ENCODE data around the gene MAP3K4. TPM values are rescaled to one million over a fixed set of nuclear protein-coding genes. Genes with fewer than 3 reads are reported as not detected.

The MAP3K4 gene
- total RNA-seq, 1 experiment from 2014 or later = 69.8 TPM

DNA sequence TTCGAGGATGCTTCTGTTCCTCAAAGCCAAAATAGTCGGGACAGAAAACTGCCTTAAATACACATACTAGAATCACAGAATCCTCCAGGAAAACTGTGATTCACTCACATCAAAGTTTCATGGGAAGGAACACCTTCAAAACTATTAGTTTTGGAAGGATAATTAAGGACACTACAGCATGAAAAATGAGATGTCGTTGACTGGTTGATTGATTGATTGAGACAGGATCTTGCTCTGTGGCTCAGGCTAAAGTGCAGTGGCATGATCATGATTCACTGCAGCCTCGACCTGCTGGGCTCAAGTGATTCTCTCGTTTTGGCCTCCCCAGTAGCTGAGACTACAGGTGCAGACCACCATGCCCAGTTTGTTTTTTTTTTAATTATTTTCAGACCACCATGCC is 25.7 kb upstream of the MAP3K4 start:
- TF ChIP-seq TEAD4 (CRISPR knock-in tag; IDR thresholded peaks at IDR 0.05) (no peak), HMGA2 (CRISPR knock-in tag; IDR thresholded peaks at IDR 0.05) (no peak), SP1 (CRISPR knock-in tag; conservative IDR thresholded peaks at IDR 0.05) (no peak), FOXP1 (CRISPR knock-in tag; IDR thresholded peaks at IDR 0.05; ENCODE audit: borderline replicate concordance) (no peak), ATF1 (CRISPR knock-in tag; IDR thresholded peaks at IDR 0.05) (no peak), ELF4 (CRISPR knock-in tag; IDR thresholded peaks at IDR 0.05; ENCODE audit: low read depth) (no peak), TP53 (CRISPR knock-in tag; IDR thresholded peaks at IDR 0.05) (no peak), CTCF (IDR thresholded peaks at IDR 0.05) (no peak), CDX4 (CRISPR knock-in tag; IDR thresholded peaks at IDR 0.05; ENCODE audit: borderline replicate concordance) (no peak), ERG (CRISPR knock-in tag; IDR thresholded peaks at IDR 0.05) (no peak), JUN (CRISPR knock-in tag; IDR thresholded peaks at IDR 0.05) (no peak), CREB1 (CRISPR knock-in tag; IDR thresholded peaks at IDR 0.05) (no peak)
- TF ChIP-seq, protein P1, sequence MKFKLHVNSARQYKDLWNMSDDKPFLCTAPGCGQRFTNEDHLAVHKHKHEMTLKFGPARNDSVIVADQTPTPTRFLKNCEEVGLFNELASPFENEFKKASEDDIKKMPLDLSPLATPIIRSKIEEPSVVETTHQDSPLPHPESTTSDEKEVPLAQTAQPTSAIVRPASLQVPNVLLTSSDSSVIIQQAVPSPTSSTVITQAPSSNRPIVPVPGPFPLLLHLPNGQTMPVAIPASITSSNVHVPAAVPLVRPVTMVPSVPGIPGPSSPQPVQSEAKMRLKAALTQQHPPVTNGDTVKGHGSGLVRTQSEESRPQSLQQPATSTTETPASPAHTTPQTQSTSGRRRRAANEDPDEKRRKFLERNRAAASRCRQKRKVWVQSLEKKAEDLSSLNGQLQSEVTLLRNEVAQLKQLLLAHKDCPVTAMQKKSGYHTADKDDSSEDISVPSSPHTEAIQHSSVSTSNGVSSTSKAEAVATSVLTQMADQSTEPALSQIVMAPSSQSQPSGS (CRISPR knock-in tag; IDR thresholded peaks at IDR 0.05; ENCODE audit: borderline replicate concordance, low read depth) = no peak
- TF ChIP-seq, protein P2, sequence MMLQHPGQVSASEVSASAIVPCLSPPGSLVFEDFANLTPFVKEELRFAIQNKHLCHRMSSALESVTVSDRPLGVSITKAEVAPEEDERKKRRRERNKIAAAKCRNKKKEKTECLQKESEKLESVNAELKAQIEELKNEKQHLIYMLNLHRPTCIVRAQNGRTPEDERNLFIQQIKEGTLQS (CRISPR knock-in tag; conservative IDR thresholded peaks at IDR 0.05) = no peak
- TF ChIP-seq, protein P3, sequence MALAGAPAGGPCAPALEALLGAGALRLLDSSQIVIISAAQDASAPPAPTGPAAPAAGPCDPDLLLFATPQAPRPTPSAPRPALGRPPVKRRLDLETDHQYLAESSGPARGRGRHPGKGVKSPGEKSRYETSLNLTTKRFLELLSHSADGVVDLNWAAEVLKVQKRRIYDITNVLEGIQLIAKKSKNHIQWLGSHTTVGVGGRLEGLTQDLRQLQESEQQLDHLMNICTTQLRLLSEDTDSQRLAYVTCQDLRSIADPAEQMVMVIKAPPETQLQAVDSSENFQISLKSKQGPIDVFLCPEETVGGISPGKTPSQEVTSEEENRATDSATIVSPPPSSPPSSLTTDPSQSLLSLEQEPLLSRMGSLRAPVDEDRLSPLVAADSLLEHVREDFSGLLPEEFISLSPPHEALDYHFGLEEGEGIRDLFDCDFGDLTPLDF (CRISPR knock-in tag; IDR thresholded peaks at IDR 0.05) = no peak
- ChIA-PET POLR2A (no interaction called here), CTCF (interaction anchor here (0.6 to 1.4 kb wide), 4 partner anchors 35 to 404 kb away, joined by 3 to 4 read pairs (median 3); no protein-coding TSS in a partner anchor)
- H3K36me3 Mint-ChIP-seq = no peaks in the 10 kb centered on the region
- H3K4me1 Mint-ChIP-seq = no peaks in the 10 kb centered on the region
- no peak for DNase-seq (ENCODE audit: low spot score)
- H3K9me3 Mint-ChIP-seq = peaks cover 4% of the 10 kb centered on the region; the same call in 1 of the 2 replicates
- no peak for ATAC-seq
- H3K4me3 Mint-ChIP-seq = no peak overlapping the region
- no peaks in the 10 kb centered on the region; the same call in 1 of the 2 replicates for H3K27me3 Mint-ChIP-seq (ENCODE audit: low read depth)
- no peak overlapping the region for H3K27ac Mint-ChIP-seq

DNA sequence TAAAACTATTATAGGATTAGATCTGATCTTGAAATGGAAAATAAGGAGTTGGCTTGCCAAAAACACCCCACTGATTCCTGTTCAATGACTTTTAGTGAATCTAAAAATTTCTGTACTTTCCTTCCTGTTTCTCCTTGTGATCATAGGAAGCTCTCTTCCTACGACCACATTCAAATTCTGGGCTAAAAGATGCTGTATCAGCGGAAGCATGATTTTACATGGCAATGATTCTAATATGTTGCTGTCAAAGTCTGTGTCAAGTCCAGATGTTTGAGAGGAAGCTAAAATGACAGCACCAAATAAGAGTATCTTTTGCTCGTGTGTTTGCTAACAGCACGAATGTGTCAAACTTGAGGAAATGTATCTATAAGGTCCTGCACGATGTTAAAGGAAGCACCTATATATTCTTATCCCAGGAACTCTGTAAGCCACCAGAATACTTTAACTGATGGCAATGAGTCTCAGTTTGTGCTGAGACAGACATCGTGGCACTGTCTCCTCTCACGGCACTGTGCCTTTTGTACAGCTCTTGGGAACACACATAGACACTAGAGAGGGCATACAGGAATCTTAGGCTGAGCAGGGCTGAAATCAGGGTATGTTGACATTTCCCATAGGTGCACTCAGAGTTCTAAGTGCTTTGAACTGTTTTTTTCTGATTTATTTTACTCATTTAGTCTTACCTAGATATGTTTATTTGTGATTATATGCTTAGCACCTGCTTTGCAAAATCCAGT is 24.9 kb upstream of the MAP3K4 start:
- H3K27me3 Mint-ChIP-seq (ENCODE audit: low read depth) = no peaks in the 10 kb centered on the region; the same call in 1 of the 2 replicates
- H3K27ac Mint-ChIP-seq = no peak overlapping the region
- H3K4me3 Mint-ChIP-seq = no peak overlapping the region
- H3K9me3 Mint-ChIP-seq = peaks cover 4% of the 10 kb centered on the region; the same call in 1 of the 2 replicates
- POLR2A ChIA-PET = no interaction called here
- H3K36me3 Mint-ChIP-seq = no peaks in the 10 kb centered on the region
- DNase-seq (ENCODE audit: low spot score) (no peak), ATAC-seq (no peak)
- TF ChIP-seq, protein P4, sequence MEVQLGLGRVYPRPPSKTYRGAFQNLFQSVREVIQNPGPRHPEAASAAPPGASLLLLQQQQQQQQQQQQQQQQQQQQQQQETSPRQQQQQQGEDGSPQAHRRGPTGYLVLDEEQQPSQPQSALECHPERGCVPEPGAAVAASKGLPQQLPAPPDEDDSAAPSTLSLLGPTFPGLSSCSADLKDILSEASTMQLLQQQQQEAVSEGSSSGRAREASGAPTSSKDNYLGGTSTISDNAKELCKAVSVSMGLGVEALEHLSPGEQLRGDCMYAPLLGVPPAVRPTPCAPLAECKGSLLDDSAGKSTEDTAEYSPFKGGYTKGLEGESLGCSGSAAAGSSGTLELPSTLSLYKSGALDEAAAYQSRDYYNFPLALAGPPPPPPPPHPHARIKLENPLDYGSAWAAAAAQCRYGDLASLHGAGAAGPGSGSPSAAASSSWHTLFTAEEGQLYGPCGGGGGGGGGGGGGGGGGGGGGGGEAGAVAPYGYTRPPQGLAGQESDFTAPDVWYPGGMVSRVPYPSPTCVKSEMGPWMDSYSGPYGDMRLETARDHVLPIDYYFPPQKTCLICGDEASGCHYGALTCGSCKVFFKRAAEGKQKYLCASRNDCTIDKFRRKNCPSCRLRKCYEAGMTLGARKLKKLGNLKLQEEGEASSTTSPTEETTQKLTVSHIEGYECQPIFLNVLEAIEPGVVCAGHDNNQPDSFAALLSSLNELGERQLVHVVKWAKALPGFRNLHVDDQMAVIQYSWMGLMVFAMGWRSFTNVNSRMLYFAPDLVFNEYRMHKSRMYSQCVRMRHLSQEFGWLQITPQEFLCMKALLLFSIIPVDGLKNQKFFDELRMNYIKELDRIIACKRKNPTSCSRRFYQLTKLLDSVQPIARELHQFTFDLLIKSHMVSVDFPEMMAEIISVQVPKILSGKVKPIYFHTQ (CRISPR knock-in tag; IDR thresholded peaks at IDR 0.05) = no peak
- TF ChIP-seq NFE2L1 (CRISPR knock-in tag; IDR thresholded peaks at IDR 0.05) = no peak
- no peak for TF ChIP-seq CDX4 (CRISPR knock-in tag; IDR thresholded peaks at IDR 0.05; ENCODE audit: borderline replicate concordance)
- no peak for TF ChIP-seq ZNF317 (CRISPR knock-in tag; IDR thresholded peaks at IDR 0.05; ENCODE audit: borderline replicate concordance, low read depth)
- no peak for TF ChIP-seq CREB1 (CRISPR knock-in tag; IDR thresholded peaks at IDR 0.05)
- no peak for TF ChIP-seq ZNF121 (CRISPR knock-in tag; IDR thresholded peaks at IDR 0.05)
- TF ChIP-seq PRRX2 (CRISPR knock-in tag; IDR thresholded peaks at IDR 0.05) = no peak
- TF ChIP-seq, protein P5, sequence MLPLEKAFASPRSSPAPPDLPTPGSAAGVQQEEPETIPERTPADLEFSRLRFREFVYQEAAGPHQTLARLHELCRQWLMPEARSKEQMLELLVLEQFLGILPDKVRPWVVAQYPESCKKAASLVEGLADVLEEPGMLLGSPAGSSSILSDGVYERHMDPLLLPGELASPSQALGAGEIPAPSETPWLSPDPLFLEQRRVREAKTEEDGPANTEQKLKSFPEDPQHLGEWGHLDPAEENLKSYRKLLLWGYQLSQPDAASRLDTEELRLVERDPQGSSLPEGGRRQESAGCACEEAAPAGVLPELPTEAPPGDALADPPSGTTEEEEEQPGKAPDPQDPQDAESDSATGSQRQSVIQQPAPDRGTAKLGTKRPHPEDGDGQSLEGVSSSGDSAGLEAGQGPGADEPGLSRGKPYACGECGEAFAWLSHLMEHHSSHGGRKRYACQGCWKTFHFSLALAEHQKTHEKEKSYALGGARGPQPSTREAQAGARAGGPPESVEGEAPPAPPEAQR (CRISPR knock-in tag; IDR thresholded peaks at IDR 0.05) = no peak
- TF ChIP-seq FOXK1 (CRISPR knock-in tag; IDR thresholded peaks at IDR 0.05) = no peak
- H3K4me1 Mint-ChIP-seq = no peaks in the 10 kb centered on the region
- CTCF ChIA-PET = interaction anchor here (0.6 to 1.4 kb wide), 3 partner anchors 103 to 405 kb away, joined by 3 to 4 read pairs (median 3); no protein-coding TSS in a partner anchor

Data from WTC11 (cell line).